Stimulated activated naive CD4-positive, alpha-beta T cell (primary cell): Measurements from ENCODE around the gene MGAT3.

Experiments used
- DNase-seq, 6 experiments: peaks; one replicate each; lab custom pipeline; 2025; lab: John Stamatoyannopoulos, UW

The MGAT3 gene

GRCh38 chr22:39429186-39429585 is 27.6 kb upstream of the MGAT3 start:
- no peak for DNase-seq

DNA sequence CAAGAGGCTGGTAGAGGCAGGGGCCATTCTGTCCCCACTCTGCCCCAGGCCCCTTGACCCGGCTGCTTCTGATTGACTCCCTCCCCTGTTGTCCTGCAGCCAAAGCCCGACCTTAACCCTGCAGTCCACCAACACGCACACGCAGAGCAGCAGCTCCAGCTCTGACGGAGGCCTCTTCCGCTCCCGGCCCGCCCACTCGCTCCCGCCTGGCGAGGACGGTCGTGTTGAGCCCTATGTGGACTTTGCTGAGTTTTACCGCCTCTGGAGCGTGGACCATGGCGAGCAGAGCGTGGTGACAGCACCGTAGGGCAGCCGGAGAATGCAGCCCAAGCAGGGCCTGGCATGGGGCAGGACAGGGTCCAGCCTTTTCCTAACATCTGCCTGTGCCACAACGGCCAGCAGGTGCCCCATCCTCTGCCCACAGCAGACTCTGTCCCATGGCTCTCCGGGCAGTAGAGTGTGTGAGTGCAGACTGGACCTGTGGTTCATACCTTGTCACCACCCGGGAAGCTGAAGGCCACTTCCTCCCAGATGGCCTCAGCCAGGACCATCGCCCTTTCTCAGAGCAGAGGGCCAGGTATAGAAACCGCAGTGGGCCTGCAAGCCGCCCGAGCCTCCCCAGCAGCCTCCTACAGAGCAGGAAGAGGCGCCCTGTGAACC is 26.8 kb upstream of the MGAT3 start:
- no peak for DNase-seq

DNA sequence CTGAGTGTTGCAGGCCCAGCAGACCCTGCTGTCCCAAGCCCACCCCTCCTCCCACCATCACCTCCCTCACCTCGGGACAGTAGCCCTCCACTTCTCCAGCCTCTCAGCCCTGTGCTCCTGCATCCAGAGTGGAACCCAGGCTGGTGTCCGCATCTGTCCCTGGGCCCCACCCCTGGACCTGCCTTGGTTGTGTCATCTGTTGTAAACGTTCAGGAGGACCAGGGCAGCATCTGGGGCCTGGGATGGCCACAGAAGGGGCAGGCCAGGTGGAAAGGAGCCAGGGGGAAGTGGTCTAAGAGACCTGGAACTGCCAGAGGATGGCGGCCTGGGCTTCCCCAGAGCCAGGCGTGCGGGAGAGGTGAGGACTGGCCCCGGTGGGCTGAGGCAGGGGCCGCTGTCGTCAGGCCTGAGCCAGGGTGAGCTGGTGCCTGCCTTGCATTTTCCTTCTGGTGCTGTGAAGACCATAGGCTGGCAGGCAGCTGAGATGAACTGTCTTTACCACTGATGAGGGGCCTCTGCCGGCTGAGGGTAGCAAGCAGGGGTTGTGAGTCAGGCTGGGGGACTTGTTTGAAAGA is 26.1 kb upstream of the MGAT3 start:
- DNase-seq, result no peak

- no peak for DNase-seq
Measured at GRCh38 chr22:39431216-39431801, 25.5 kb upstream of the MGAT3 start.

DNA sequence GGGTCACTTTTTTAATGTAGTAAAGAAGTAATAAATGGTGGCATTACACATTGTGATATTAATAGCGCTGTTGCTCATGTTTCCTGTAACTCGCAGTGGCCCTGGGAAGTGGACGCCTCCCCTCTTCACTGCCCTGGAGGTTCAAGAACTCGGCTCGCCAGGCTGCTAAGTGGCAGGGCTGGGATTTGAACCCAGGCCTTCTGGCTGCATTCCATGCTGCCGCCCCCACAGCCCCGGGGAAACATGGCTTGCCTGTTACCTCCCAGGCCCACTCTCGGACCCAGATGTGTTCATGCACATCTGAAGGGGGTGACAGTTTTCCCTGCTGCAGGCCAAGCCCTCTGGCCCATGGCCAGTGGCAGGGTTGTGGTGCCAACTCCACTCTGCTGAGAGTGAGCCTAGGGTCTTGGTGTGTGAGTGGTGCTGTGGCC is 25.0 kb upstream of the MGAT3 start:
- no peak for DNase-seq

GRCh38 chr22:39432361-39432811 is 24.4 kb upstream of the MGAT3 start:
- DNase-seq, result no peak

DNA sequence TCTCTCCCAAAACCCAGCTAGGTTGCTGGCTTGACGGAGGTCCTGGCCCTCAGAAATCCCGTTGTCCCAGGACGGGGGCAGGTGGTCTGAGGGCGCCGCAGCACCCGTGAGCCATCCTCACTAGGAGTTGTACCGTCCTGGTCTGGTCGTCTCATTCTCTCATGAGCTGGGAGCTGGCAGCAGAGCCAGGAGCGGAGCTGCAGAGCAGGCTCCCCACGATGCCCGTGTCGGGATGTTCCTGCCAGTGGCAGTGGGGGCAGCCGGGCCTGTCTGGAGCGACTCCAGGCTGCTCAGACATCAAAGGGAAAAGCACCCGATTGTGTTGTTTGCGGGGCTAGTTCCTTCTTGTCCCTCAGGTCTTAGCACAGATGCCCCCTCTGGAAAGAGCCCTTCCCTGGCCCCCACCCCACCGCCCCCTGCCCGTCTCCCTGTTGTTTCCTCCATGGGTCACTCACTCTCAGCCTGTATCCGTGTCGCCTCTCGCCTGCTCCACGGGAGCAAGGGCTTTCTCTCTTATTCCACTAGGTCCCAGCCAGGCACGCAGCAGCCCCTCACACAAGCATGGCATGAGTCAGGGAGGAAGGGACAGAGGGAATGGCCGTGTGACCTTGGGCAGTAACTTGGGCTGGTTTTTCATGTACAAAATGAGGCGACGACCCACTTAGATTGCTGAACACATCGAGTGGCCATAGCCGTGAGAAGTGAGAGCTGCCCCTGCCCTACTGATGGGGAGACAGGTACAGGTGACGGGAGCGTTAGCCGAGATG is 23.2 kb upstream of the MGAT3 start:
- no peak for DNase-seq

- no peak for DNase-seq
Measured at GRCh38 chr22:39434243-39434653, 22.6 kb upstream of the MGAT3 start.

DNA sequence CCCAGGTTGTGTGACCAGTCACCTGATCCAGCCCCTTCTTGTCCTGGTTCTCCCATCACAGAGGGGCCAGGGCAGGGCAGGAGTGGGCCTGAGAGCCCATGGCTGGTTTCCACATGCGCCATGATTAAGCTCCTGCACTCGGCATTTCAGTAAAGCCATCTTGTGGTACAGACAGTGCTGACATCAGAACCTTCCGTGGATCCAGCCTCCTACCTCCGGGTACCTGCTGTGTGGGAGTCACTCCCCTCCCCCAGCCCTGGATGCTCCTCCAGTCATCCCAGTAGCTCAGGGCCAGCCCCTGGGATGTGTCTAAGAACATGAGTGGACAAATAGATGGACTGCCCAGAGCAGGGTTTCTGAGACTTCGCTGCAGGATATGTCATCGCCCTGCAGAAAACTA is 22.1 kb upstream of the MGAT3 start:
- no peak for DNase-seq

DNA sequence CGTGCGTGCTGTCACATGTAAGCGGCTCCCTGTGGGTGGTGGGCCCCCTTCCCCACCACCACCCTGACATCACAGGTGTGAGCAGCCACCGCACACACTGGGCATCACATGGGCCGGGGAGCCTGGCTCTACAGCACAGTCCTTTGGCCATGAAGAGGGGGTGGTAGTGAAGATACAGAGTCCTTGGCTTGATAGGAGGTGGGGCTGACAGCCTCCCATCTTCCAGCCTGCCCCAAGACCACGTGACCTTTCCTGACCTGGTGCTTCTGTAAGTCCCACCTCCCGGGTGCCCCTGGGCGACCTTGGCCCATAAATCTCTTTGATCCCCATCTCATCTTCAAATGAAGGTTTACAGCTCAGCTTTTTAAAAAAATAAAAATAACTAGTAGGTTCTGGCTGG is 21.2 kb upstream of the MGAT3 start:
- DNase-seq, result no peak

DNA sequence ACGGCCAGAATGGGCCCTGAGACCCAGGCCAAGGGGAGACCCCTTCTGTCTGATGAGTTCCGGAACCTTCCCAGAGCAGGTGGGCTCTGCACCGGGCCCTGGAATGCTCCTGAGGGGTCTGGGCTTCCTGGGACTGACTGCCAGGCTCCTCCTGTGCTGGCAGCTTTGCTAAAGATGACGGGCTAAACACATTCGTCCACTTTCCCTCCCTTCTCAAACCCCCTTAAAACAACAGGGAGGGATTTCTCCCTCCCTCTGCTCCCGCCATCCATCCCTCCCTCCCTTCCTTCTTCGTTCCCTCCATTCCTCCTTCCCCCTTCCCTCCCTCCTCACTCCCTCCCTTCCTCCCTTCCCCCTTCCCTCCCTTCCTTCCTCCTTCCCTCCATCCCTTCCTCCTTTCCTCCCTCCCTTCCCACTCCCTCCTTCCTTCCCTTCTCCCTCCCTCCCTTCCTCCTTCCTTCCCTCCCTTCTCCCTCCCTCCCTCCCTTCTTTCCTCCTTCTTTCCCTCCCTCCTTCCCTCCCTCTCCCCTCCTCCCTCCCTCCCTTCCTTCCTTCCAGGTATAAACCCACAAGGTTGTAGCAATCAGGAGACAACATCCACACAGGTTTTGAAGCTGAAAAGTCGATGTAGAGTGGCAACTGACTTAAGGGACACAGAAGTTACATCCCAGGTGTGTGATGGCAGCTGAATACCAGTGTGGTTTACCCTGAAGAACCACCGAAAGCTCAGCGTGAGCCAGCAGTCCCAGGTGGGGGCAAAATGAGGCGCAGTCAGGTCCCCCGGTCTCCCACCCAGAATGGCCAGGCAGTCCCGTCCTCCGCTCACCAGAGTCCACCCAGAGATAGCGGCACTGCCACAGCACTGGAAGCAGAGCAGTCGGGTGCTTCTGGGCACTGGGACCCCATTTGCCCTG is 18.8 kb upstream of the MGAT3 start:
- no peak for DNase-seq

DNA sequence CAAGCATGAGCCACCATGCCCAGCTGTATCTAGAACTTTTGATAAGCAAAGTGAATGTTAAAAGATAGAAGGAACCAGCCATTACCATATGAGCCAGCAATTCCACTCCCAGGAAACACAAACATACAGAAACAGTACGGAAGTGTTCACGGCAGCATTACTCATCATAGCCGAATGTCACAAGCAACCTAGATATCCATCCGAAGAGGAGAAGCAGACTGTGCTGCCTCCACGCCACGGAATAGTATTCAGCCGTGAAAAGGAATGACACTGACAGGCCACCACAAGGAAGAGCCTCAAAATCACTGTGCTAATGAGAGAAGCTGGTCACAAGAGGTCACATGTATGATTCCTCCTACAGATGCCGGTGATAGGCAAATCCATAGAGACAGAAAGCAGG is 17.6 kb upstream of the MGAT3 start:
- no peak for DNase-seq

GRCh38 chr22:39443398-39443797 is 13.4 kb upstream of the MGAT3 start:
- no peak for DNase-seq

- no peak for DNase-seq
Measured at GRCh38 chr22:39444247-39444800, 12.5 kb upstream of the MGAT3 start.

- DNase-seq, result no peak
Measured at GRCh38 chr22:39444937-39445465, 11.8 kb upstream of the MGAT3 start.

- no peak for DNase-seq
Measured at GRCh38 chr22:39445678-39446077, 11.1 kb upstream of the MGAT3 start.

DNA sequence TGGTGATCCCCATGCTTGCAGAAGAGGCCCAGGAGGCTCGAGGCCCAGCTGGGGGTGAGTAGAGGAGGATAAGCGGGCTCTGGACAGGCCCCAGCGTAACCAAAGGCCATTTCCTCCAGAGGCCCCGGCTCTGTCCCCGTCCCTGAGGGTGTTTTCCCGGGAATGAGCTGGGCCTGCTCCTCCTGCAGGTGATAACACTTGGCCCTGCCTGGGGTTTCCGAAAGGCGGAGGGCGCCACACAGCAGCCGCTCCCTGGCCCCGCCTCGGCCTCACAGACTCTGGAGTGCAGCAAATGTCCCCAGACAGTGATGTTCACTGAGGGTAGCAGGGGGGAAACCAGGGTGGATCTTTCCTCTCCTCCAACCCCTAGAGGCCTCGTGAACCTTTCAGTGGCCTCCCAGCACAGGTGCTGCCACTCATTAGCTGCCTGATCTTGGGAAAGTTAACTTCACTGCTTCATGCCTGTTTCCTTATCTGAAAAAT is 10.5 kb upstream of the MGAT3 start:
- DNase-seq, result no peak

DNA sequence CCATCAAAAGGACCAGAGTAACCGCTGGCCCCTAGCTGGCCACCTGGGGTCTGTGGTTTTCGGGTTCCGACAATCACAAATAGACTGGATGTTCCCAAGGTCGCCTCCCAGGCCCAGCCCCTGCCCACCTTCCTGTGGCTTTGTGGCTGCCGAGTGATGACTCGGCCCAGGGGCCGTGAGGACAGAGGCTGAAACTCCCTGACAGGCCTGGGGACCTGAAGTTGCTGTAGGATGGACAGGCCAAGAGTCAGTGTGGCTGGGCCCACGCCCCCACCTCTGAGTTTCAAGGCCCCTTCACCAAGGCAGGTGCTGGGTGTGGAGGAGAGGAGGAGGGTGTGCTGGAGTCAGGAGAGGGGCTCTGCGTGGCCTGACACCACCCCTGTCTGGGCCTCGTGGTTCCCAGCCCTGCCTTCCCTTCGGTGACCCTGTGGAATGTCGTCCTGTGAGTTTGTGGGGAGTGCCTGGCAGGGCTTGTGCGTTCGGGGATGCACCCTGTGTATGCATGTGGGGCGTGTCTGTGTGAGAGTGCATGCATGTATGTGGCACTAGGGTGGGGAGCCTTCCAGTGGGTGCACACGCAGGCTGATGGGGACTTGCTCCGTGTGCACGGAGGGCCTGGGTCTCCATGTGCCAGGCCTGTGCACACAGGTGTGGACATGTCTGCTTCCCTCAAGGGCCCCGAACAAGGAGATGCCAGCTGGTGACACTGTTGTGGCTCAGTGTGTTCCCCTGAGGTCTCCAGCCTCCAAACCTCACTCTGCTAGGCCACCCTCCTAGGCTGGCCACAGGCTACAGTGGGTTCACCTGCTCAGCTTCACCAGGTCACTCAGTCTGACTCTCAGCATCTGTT is 8.4 kb upstream of the MGAT3 start:
- no peak for DNase-seq

- no peak for DNase-seq
Measured at GRCh38 chr22:39449708-39450107, 7.1 kb upstream of the MGAT3 start.
